ENCODE results near the gene CFTR.

Gene CFTR

GRCh38 chr7:117605712-117606111, 125.9 kb downstream of the CFTR start:
- H3K9ac ChIP-seq (ENCODE audit: low read depth, low read length, poor library complexity, severe bottlenecking), result no peak overlapping the region

GRCh38 chr7:117606132-117606531, 126.3 kb downstream of the CFTR start:
- no peak overlapping the region for H3K4me2 ChIP-seq (ENCODE audit: low read depth, low read length, poor library complexity, severe bottlenecking)
- H4K20me1 ChIP-seq (ENCODE audit: insufficient read depth, low read length, poor library complexity, severe bottlenecking), result no peaks in the 10 kb centered on the region
- H3K4me3 ChIP-seq (ENCODE audit: low read length, poor library complexity, severe bottlenecking), result no peak overlapping the region
- H3F3A ChIP-seq (ENCODE audit: low read depth), result no peaks in the 10 kb centered on the region
- peaks cover 6% of the 10 kb centered on the region for H3K4me1 ChIP-seq (ENCODE audit: insufficient read depth, low read length, poor library complexity, severe bottlenecking)
- H3K36me3 ChIP-seq (ENCODE audit: insufficient read depth, low read length), result no peaks in the 10 kb centered on the region
- no peaks in the 10 kb centered on the region for H3K9me3 ChIP-seq (ENCODE audit: insufficient read depth, low read depth, low read length)
- no peaks in the 10 kb centered on the region for H3K27me3 ChIP-seq (ENCODE audit: insufficient read depth, low read length, poor library complexity, severe bottlenecking)
- no peaks in the 10 kb centered on the region for H3K9me2 ChIP-seq (replicated peaks; ENCODE audit: low read depth, low read length)
- no peak for TF ChIP-seq EZH2phosphoT487 (IDR thresholded peaks at IDR 0.05; ENCODE audit: borderline replicate concordance)
- TF ChIP-seq CTCF (conservative IDR thresholded peaks at IDR 0.05; ENCODE audit: low read length), result no peak
- no peak overlapping the region for H2AFZ ChIP-seq (ENCODE audit: low read length)
- no peaks in the 10 kb centered on the region for H3K79me2 ChIP-seq (ENCODE audit: insufficient read depth, low read length)
- H3K9ac ChIP-seq (ENCODE audit: low read depth, low read length, poor library complexity, severe bottlenecking), result no peak overlapping the region

More at GRCh38 chr7:117605712-117606111, 125.9 kb downstream of the CFTR start:
- Histone ChIP-seq H3K79me2 (ENCODE audit: insufficient read depth, low read length) (no peaks in the 10 kb centered on the region), H3K27me3 (ENCODE audit: insufficient read depth, low read length, poor library complexity, severe bottlenecking) (no peaks in the 10 kb centered on the region), H3K9me2 (replicated peaks; ENCODE audit: low read depth, low read length) (no peaks in the 10 kb centered on the region), H3K4me2 (ENCODE audit: low read depth, low read length, poor library complexity, severe bottlenecking) (no peak overlapping the region), H2AFZ (ENCODE audit: low read length) (no peak overlapping the region), H3K4me1 (ENCODE audit: insufficient read depth, low read length, poor library complexity, severe bottlenecking) (peaks cover 6% of the 10 kb centered on the region), H3K9me3 (ENCODE audit: insufficient read depth, low read depth, low read length) (no peaks in the 10 kb centered on the region), H4K20me1 (ENCODE audit: insufficient read depth, low read length, poor library complexity, severe bottlenecking) (no peaks in the 10 kb centered on the region), H3K4me3 (ENCODE audit: low read length, poor library complexity, severe bottlenecking) (no peak overlapping the region), H3K36me3 (ENCODE audit: insufficient read depth, low read length) (no peaks in the 10 kb centered on the region), H3F3A (ENCODE audit: low read depth) (no peaks in the 10 kb centered on the region)
- TF ChIP-seq CTCF (conservative IDR thresholded peaks at IDR 0.05; ENCODE audit: low read length) (no peak), EZH2phosphoT487 (IDR thresholded peaks at IDR 0.05; ENCODE audit: borderline replicate concordance) (no peak)

- no peaks in the 10 kb centered on the region for H3K36me3 ChIP-seq (ENCODE audit: insufficient read depth, low read length)
- H3K79me2 ChIP-seq (ENCODE audit: insufficient read depth, low read length), result no peaks in the 10 kb centered on the region
- H3K9me2 ChIP-seq (replicated peaks; ENCODE audit: low read depth, low read length), result no peaks in the 10 kb centered on the region
- no peaks in the 10 kb centered on the region for H3K9me3 ChIP-seq (ENCODE audit: insufficient read depth, low read depth, low read length)
- no peaks in the 10 kb centered on the region for H4K20me1 ChIP-seq (ENCODE audit: insufficient read depth, low read length, poor library complexity, severe bottlenecking)
- no peaks in the 10 kb centered on the region for H3F3A ChIP-seq (ENCODE audit: low read depth)
- H3K4me2 ChIP-seq (ENCODE audit: low read depth, low read length, poor library complexity, severe bottlenecking), result no peak overlapping the region
- H3K27me3 ChIP-seq (ENCODE audit: insufficient read depth, low read length, poor library complexity, severe bottlenecking), result no peaks in the 10 kb centered on the region
- H2AFZ ChIP-seq (ENCODE audit: low read length), result no peak overlapping the region
- TF ChIP-seq CTCF (conservative IDR thresholded peaks at IDR 0.05; ENCODE audit: low read length) (no peak), EZH2phosphoT487 (IDR thresholded peaks at IDR 0.05; ENCODE audit: borderline replicate concordance) (no peak)
- no peak overlapping the region for H3K4me3 ChIP-seq (ENCODE audit: low read length, poor library complexity, severe bottlenecking)
- no peak overlapping the region for H3K9ac ChIP-seq (ENCODE audit: low read depth, low read length, poor library complexity, severe bottlenecking)
- H3K4me1 ChIP-seq (ENCODE audit: insufficient read depth, low read length, poor library complexity, severe bottlenecking), result no peaks in the 10 kb centered on the region
These were observed 130.6 kb downstream of the CFTR start for GRCh38 chr7:117610396-117610795.
